ENCODE data around the gene KLHL6.
"Not testable (repeated sequence)": the region's sequence is repeated elsewhere in the genome, so short reads cannot be mapped to it uniquely, and the experiment has no call there.

- TF ChIP-seq, protein P1, sequence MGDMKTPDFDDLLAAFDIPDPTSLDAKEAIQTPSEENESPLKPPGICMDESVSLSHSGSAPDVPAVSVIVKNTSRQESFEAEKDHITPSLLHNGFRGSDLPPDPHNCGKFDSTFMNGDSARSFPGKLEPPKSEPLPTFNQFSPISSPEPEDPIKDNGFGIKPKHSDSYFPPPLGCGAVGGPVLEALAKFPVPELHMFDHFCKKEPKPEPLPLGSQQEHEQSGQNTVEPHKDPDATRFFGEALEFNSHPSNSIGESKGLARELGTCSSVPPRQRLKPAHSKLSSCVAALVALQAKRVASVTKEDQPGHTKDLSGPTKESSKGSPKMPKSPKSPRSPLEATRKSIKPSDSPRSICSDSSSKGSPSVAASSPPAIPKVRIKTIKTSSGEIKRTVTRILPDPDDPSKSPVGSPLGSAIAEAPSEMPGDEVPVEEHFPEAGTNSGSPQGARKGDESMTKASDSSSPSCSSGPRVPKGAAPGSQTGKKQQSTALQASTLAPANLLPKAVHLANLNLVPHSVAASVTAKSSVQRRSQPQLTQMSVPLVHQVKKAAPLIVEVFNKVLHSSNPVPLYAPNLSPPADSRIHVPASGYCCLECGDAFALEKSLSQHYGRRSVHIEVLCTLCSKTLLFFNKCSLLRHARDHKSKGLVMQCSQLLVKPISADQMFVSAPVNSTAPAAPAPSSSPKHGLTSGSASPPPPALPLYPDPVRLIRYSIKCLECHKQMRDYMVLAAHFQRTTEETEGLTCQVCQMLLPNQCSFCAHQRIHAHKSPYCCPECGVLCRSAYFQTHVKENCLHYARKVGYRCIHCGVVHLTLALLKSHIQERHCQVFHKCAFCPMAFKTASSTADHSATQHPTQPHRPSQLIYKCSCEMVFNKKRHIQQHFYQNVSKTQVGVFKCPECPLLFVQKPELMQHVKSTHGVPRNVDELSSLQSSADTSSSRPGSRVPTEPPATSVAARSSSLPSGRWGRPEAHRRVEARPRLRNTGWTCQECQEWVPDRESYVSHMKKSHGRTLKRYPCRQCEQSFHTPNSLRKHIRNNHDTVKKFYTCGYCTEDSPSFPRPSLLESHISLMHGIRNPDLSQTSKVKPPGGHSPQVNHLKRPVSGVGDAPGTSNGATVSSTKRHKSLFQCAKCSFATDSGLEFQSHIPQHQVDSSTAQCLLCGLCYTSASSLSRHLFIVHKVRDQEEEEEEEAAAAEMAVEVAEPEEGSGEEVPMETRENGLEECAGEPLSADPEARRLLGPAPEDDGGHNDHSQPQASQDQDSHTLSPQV (IDR thresholded peaks at IDR 0.05), result peak; percentile 98
- TF ChIP-seq MAX (IDR thresholded peaks at IDR 0.05; ENCODE audit: low read depth, low read length); EP300 (IDR thresholded peaks at IDR 0.05; ENCODE audit: borderline replicate concordance in 1 of 2, control insufficient read depth in 1 of 2, low read depth in 2 of 2, low read length in 2 of 2); BCLAF1 (IDR thresholded peaks at IDR 0.05); MXI1 (IDR thresholded peaks at IDR 0.05; ENCODE audit: low read depth, low read length); MYC (IDR thresholded peaks at IDR 0.05; ENCODE audit: insufficient read depth, insufficient read length, insufficient replicate concordance, low read length, severe bottlenecking); SIX5 (IDR thresholded peaks at IDR 0.05; ENCODE audit: low read depth, low read length, severe bottlenecking); RELA (IDR thresholded peaks at IDR 0.05; ENCODE audit: borderline replicate concordance, partially characterized antibody): not testable (repeated sequence)
- TF ChIP-seq, protein P2, sequence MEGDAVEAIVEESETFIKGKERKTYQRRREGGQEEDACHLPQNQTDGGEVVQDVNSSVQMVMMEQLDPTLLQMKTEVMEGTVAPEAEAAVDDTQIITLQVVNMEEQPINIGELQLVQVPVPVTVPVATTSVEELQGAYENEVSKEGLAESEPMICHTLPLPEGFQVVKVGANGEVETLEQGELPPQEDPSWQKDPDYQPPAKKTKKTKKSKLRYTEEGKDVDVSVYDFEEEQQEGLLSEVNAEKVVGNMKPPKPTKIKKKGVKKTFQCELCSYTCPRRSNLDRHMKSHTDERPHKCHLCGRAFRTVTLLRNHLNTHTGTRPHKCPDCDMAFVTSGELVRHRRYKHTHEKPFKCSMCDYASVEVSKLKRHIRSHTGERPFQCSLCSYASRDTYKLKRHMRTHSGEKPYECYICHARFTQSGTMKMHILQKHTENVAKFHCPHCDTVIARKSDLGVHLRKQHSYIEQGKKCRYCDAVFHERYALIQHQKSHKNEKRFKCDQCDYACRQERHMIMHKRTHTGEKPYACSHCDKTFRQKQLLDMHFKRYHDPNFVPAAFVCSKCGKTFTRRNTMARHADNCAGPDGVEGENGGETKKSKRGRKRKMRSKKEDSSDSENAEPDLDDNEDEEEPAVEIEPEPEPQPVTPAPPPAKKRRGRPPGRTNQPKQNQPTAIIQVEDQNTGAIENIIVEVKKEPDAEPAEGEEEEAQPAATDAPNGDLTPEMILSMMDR (IDR thresholded peaks at IDR 0.05 in 2 of 3, conservative IDR thresholded peaks at IDR 0.05 in 1 of 3; ENCODE audit: control insufficient read depth in 2 of 3, extremely low read depth in 1 of 3, insufficient read depth in 1 of 3, low read depth in 3 of 3, low read length in 3 of 3), result not testable (repeated sequence)
- TF ChIP-seq, protein P3, sequence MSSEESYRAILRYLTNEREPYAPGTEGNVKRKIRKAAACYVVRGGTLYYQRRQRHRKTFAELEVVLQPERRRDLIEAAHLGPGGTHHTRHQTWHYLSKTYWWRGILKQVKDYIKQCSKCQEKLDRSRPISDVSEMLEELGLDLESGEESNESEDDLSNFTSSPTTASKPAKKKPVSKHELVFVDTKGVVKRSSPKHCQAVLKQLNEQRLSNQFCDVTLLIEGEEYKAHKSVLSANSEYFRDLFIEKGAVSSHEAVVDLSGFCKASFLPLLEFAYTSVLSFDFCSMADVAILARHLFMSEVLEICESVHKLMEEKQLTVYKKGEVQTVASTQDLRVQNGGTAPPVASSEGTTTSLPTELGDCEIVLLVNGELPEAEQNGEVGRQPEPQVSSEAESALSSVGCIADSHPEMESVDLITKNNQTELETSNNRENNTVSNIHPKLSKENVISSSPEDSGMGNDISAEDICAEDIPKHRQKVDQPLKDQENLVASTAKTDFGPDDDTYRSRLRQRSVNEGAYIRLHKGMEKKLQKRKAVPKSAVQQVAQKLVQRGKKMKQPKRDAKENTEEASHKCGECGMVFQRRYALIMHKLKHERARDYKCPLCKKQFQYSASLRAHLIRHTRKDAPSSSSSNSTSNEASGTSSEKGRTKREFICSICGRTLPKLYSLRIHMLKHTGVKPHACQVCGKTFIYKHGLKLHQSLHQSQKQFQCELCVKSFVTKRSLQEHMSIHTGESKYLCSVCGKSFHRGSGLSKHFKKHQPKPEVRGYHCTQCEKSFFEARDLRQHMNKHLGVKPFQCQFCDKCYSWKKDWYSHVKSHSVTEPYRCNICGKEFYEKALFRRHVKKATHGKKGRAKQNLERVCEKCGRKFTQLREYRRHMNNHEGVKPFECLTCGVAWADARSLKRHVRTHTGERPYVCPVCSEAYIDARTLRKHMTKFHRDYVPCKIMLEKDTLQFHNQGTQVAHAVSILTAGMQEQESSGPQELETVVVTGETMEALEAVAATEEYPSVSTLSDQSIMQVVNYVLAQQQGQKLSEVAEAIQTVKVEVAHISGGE (CRISPR knock-in tag; IDR thresholded peaks at IDR 0.05), result not testable (repeated sequence)
These were observed 34.6 kb downstream of the KLHL6 start for GRCh38 chr3:183520741-183521556.
